ENCODE measurements around the gene HBEGF. TPM values are rescaled to one million over a fixed set of nuclear protein-coding genes. Genes with fewer than 3 reads are reported as not detected.
"Not testable (repeated sequence)": the region's sequence is repeated elsewhere in the genome, so short reads cannot be mapped to it uniquely, and the experiment has no call there.

Gene HBEGF
- polyA plus RNA-seq, 3 donors = 3.5 to 40.2 (median 20.0) TPM

DNA sequence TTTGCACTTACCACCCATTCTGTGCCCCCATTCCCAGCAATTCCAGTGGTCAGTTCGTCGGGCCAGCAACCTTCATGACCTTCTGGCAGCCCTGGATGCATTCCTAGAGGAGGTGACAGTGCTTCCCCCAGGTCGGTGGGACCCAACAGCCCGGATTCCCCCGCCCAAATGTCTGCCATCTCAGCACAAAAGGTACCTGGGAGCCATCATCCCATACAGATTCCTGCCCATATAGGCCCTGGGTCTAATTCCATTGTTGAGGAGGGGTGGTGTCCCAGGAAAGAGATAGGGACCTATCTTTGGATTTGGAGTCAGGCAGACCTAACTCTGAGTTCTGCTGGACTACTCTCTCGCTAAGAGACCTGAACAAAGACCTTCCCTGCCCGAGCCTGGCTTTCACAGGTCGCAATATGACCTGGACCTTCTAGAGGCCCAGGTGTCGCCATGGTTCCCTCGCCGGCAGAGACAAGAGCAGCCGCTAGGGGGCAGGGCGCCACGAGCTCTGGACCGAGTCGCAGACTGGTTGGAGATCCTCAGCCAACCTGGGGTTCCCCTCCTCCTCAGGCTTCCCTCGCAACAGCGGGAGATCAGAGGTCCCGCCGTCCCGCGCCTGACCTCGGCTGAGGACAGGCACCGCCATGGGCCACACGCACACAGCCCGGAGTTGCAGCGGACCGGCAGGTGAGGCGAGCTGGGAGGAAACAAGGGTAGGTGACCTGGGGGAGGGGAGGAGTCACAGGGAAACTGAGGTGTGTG lies 16.6 kb upstream of the HBEGF start:
- 11 to 12% (median 11%) methylated on average over 29 of the region's 29 CpGs for WGBS, 3 donors
- H3K27ac ChIP-seq (ENCODE audit: low read depth, low read length) = no peak overlapping the region

DNA sequence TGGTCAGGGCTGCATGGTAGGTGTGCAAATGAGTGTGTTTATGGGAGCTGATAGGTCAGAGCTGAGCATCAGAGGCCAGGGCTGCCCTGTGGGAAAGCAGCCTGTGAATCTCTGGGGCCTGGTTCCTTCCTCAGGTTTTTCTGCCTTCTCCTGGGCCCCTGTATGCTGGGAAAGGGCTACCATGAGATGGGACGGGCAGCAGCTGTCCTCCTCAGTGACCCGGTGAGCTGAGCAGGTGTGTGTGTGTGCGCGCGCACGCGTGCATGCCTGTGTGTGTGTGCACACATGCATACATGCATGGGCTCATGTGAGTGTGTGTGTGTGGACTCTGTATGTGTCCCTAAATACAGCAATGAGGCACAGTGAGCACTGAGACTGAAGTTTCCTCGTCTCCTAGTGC lies 15.9 kb upstream of the HBEGF start:
- WGBS, 3 donors = 80 to 89% (median 87%) methylated on average over 8 of the region's 8 CpGs
- H3K27ac ChIP-seq (ENCODE audit: low read depth, low read length) = no peak overlapping the region

DNA sequence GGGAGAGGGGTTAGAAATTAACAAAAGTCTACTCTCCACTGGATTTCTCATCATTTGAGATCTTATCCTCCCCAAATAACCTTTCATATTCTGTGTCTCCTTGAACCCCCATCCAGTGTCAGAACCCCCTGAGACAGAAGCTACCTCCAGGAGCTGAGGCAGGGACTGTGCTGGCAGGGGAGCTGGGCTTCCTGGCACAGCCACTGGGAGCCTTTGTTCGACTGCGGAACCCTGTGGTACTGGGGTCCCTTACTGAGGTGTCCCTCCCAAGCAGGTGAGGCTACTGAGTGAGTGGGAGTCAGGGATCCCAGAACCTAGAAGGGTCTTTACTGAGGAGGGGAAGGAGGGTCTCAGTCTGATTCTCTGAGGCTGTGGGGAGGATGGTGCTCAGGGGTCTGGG lies 15.5 kb upstream of the HBEGF start:
- no peak overlapping the region for H3K27ac ChIP-seq (ENCODE audit: low read depth, low read length)
- 88 to 93% (median 93%) methylated on average over 2 of the region's 2 CpGs for WGBS, 3 donors

DNA sequence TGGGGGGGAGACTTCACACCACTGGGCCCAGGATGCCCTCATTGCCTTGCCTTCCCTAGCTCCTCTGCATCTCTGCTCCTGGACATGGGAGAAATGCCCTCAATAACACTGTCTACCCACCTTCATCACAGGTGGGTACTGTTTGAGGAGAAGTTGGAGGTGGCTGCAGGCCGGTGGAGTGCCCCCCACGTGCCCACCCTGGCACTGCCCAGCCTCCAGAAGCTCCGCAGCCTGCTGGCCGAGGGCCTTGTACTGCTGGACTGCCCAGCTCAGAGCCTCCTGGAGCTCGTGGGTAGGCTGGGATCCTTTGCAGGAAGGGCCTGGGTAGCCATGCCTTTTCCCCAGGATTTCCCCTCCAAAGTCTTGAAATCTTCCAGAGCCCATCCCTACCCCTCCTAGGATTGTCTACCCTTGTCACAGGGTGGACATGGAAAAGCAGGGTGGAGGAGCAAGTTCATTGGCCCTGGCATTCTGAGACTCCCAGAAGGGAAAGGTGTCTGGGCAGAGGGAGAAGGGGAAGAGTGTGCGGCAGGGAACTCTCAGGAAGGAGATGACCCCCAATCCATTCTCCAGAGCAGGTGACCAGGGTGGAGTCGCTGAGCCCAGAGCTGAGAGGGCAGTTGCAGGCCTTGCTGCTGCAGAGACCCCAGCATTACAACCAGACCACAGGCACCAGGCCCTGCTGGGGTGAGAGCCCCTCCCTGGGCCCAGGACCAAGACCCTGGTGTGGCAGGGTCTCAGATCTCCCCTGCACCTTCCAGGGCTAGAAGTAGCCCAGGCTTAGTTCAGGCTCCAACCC lies 14.5 kb upstream of the HBEGF start:
- H3K27ac ChIP-seq (ENCODE audit: low read depth, low read length) = no peak overlapping the region
- 80 to 84% (median 83%) methylated on average over 7 of the region's 7 CpGs for WGBS, 3 donors

DNA sequence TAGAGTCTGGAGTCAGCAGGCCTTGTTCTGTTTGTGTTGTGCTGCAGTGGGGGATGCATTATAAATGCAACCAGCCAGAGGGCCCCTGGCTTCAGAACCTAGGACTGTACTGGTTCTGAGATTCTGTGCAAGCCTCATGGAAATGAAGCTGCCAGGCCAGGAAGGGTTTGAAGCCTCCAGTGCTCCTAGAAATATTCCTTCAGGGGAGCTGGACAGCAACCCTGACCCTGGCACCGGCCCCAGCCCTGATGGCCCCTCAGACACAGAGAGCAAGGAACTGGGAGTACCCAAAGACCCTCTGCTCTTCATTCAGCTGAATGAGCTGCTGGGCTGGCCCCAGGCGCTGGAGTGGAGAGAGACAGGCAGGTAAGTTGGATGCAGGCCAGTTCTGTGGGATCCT lies 13.7 kb upstream of the HBEGF start, which contains the start of gene SLC4A9:
Gene SLC4A9, plus strand, starts transcription at position 94 of the 400 bp plus-strand sequence. Its CDS starts 43 bp downstream, at position 137.
- 83 to 94% (median 91%) methylated on average over 2 of the region's 2 CpGs for WGBS, 3 donors

DNA sequence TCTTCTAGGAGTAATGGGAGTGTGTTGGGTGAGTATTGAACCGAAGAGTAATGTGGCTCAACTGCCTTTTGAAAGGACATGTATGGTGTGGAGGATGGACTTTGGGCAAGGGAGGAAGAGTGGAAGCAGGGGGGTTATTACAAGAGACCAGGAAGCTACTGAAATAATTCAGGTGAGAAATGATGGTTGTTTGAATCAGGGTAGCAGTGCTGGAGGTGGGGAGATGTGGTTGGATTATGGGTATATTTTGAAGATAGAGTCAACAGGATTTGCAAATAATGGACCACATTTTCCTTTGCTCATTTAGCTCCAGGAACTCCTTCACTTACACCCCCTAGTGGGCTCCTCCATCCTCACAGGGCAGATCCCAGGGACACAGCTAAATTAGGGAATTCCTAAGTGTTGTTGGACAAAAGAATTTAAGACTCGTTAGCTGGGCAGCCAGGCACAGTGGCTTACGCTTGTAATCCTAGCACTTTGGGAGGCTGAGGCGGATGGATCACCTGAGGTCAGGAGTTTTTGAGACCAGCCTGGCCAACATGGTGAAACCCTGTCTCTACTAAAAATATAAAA lies 12.4 kb upstream of the HBEGF start:
- WGBS, 3 donors = 75 to 90% (median 80%) methylated on average over 4 of the region's 4 CpGs

More for the DNA sequence above, 13.7 kb upstream of the HBEGF start, which contains the start of gene SLC4A9:
- no peak within 1 kb of the TSS for H3K27ac ChIP-seq (ENCODE audit: low read depth, low read length)

DNA sequence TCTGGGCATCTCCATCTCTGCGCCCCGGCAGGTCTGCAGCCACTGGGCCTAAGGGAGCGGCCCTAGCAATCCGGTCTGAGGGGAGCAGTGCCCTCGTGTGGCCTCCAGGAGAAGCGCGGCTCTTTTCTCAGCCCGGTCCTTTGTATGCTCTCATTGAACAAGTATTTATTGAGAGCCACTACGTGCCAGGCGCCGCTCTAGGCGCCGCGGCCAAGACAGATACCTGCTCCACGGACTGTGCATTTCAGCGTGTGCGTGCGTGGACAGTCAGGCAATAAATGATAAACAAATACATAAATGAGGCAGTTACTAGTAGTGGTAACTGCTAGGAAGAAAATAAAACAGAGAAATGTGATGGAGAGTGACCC lies 11.3 kb upstream of the HBEGF start:
- 0 to 2% (median 1%) methylated on average over 18 of the region's 18 CpGs for WGBS, 3 donors
- no peak overlapping the region for H3K27ac ChIP-seq (ENCODE audit: low read depth, low read length)

More for the DNA sequence above, 12.4 kb upstream of the HBEGF start:
- H3K27ac ChIP-seq (ENCODE audit: low read depth, low read length) = no peak overlapping the region

DNA sequence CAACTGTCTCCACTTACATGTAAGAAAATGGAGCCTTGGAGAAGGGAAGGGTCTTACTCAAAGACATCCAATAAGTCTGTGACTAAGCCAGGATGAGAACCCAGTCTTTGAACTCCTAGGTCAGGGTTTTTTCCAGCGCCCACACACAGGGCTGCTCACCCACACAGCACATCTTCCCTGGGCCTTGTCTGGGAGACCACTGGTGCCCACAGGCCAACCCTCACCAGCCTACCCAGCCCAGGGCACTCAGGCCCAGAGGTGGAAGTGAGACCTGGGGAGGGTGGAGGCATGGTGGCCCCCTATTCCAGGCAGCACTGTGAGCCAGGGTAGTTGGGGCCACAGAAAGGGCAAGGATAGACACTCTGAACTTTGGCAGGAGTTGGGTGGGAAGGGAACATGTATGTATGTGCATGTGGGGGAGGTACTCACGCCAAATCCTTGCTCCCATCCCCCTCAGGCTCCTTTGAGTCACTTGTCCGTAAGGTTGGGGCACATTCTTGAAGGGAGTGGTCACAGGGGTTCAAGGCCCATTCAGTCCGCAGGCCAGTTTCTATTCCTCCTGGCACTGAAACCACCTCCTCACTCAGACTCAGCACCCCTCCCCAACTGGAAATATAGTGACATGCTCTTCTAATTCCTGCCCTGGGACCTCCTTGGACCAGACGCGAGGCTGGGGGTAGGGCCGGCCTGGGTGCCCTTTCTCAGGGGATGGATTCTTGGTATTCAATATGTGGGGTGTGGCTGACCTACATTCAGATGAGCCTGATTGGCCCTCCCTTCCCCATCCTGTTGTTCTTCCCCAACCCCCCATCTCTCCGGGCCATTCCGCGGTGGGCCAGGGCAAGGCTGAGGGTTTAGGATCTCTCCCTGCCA lies 10.7 kb upstream of the HBEGF start:
- no peak overlapping the region for H3K27ac ChIP-seq (ENCODE audit: low read depth, low read length)
- WGBS, 3 donors = 34 to 41% (median 37%) methylated on average over 10 of the region's 10 CpGs

DNA sequence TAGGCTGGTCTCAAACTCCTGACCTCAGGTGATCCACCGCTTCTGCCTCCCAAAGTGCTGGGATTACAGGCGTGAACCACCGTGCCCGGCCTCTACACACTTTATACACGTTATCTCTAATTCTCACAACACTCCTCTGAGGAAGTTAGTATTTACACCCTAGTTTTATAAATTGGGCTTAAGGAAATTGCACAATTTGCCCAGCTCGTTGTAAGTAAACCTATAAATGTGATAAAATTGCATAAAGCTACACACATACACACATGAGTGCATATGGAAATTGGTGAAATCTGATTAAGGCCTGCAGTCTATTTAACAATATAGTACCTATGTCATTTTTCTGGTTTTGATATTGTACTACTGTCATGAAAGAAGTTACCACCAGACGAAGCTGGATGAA lies 9.1 kb upstream of the HBEGF start:
- H3K27ac ChIP-seq (ENCODE audit: low read depth, low read length) = no peak overlapping the region
- WGBS, 3 donors = 61 to 91% (median 62%) methylated on average over 7 of the region's 7 CpGs

DNA sequence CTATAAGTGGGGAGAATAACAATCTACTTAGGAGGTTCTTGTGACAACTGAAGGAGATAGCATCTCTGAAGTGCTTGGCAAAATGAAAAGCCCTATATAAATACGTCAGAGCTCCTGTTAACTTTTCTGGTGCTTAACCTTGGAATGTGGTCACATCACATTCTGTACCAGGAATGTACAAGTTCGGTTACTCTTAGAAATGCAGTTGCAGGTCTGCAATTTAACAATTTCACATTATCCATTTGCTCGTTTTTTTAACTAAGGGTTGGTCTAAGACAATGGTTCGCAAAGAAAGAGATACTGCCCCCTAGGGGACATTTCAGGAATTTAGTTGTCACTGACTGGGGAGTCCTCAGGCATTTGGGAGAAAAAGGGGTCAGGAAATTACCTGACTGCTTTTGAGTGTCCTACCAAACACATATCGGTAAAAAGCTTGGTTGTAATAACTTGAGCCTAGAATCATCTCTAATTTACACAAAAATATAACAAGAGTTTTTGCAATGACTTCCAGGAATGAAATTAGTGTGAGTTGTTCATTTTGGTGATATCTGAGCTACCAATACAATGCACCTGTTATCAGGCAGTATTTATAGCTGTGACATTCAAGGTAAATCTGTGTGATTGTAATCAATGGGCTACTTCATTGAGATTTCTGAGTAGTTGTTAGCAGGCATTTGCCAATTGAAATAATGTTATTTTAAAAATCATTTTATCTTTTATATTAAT lies 5.4 kb upstream of the HBEGF start:
- 3 to 8% (median 5%) methylated on average over 5 of the region's 5 CpGs for WGBS, 3 donors
- H3K27ac ChIP-seq (ENCODE audit: low read depth, low read length) = no peak overlapping the region

DNA sequence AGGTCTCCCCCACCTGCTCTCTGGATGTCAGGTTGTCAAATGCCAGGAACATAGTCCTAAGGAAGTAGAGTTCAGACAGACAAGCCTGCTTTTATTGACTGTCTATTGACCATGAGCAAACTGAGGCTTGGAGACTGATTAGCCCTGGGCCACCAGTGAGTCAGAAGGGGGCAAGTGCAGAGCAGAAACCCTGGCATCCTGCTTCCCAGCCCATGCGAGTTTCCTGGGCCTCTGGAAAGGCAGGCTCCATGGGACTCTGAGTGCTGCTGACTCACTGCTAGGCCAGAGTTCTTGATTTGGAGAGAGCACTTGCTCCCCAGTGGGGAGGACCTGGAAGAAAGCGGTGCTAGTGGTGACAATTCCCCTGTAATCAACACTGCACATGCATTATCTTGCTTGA lies 2.8 kb upstream of the HBEGF start:
- H3K27ac ChIP-seq (ENCODE audit: low read depth, low read length) = no peak overlapping the region
- whole genome bisulfite sequencing, 3 donors = 84 to 94% (median 89%) methylated on average over 2 of the region's 2 CpGs

DNA sequence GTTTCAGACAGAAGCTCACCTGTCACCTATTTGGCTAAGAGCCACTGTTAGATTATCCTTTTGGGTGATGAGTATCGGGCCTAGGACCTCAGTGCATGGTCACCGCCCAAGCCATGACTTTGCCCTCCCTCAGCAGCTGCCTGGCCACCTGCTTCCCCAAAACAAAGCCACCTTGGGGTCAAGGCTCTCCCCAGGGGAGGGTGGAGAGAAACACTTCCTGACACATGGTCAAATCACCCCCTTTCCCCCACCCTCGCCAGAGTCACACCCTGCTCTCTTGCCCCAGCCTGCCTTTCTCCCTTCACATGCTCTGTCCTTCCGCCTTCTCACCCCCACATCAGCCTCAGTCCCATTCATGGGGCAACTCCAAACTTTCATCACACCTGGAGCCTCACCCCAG lies 1.7 kb upstream of the HBEGF start:
- WGBS, 3 donors = 68 to 77% (median 75%) methylated on average over 4 of the region's 4 CpGs
- no peak overlapping the region for H3K27ac ChIP-seq (ENCODE audit: low read depth, low read length)

DNA sequence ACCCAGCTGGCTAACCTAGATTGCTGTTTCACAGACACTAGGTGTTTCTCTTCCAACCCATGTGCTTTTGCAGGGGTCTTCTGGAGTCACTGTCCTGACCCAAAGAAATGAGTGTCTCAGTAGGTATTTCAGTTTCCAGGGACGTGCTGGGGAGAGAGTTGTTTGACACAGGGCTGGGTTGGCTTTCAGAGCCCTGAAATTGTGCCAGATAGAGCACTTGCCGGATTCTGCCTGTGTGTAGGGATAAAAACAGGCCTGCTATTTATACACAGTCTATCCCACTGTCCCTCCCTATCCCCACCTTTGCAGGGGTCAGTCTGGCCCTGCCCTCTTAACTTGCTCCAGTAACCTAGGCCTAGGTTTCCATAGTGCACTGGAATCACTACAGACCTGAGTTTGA lies 957 bp upstream of the HBEGF start:
- 15 to 49% (median 39%) methylated on average over 2 of the region's 2 CpGs for WGBS, 3 donors
- H3K27ac ChIP-seq (ENCODE audit: low read depth, low read length) = no peak overlapping the region

DNA sequence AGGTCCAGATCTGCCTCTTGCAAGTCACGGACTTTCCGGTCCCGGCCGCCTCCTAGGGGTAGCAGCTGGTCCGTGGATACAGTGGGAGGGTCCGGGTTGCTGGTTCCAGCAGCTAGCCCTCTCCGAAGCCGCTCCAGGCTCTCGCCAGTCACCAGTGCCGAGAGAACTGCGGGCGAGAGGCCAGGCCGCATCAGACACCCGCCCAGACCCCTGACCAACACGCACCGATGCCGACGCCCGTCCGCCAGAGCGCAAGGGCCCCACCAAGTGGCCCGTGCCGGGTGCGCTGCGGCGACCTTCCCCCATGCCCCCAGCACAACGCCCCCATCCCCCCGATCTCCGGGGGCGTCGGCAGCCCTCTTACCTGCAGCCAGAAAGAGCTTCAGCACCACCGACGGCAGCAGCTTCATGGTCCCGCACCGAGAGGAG lies 470 bp downstream of the HBEGF start:
- H3K27ac ChIP-seq (ENCODE audit: low read depth, low read length) = no peak overlapping the region
- WGBS, 3 donors = 2 to 4% (median 4%) methylated on average over 35 of the region's 35 CpGs

DNA sequence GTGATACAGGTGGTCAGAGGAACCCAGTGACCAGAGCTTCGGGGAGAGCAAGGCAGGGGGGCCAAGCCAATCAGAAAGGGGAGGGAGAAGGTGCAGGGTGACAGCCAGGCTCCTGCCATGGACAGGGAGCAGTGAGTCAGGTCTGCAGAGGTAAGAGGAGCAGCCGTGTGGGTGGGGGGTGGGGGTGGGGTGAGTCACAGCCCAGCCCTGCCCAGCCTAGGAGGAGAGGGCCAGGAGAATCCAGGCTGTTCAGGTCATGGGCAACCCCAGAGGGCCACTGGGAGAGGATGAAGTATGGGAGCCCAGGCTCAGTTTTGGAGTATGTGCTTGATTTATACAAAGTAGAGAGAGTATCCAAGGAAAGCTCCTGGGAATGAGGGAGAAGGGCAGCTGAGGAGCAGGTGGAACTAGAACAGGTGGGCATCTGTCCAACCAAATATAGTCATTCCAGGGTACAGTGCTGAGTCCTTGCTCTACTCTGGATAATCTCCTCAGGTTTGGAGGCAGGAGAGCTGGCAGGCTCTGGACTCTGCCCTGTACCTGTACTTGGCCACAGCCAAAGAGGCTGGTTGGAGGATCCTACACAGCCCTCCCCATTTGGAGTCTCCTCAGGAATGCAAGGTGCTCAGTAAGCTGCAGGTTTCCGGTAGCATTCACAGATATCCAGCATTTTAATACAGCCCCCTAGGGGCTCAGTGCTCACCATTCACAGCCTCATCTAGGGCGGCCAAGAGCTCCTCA lies 1.6 kb downstream of the HBEGF start:
- WGBS, 3 donors = 48 to 67% (median 63%) methylated on average over 4 of the region's 4 CpGs
- H3K27ac ChIP-seq (ENCODE audit: low read depth, low read length) = no peak overlapping the region

DNA sequence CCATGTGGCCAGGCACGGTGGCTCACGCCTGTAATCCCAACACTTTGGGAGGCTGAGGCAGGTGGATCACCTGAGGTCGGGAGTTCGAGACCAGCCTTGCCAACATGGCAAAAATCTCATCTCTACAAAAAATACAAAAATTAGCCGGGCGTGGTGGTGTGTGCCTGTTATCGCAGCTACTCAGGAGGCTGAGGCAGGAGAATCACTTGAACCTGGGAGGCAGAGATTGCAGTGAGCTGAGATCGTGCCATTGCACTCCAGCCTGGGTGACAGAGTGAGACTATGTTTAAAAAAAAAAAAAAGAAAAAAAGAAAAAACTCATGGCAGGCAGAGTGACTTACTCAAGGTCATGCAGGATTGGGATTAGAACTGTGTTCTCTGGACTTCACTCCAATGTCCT lies 2.6 kb downstream of the HBEGF start:
- H3K27ac ChIP-seq (ENCODE audit: low read depth, low read length) = not testable (repeated sequence)
- 91 to 94% (median 93%) methylated on average over 8 of the region's 8 CpGs for WGBS, 3 donors

DNA sequence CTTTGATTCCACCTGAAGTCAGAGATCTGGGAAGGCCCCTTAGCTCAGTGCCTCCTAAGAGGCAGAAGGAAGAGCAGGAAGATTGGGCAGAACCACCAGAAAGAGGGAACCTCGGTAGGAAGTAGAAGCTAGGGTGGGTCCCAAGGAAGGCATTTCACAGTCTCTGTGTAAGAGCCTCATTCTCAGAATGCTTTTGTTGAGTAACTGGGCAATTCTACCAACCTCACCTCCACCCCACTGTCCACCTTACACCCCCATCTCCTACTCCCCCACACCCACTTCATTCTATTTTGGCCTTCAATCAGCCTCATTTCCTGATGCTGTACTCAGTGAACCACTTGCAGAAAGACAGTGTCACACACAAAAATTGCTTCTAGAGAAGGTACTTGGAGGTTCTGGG lies 3.5 kb downstream of the HBEGF start:
- no peak overlapping the region for H3K27ac ChIP-seq (ENCODE audit: low read depth, low read length)
- WGBS, 3 donors = 10 to 53% (median 39%) methylated on average over 1 of the region's 1 CpG

All from adipose tissue (tissue), 3 donors.